ENCODE results near the gene PPP1R11. TPM values are rescaled to one million over a fixed set of nuclear protein-coding genes. Genes with fewer than 3 reads are reported as not detected.

PPP1R11 gene
- total and polyA plus RNA-seq, 2 experiments from 2014 or later, result 19.6 to 26.6 TPM

GRCh38 chr6:30020626-30021025, 46.4 kb upstream of the PPP1R11 start (continued):
- no peak for TF ChIP-seq ZNF462 (CRISPR knock-in tag; IDR thresholded peaks at IDR 0.05)
- TF ChIP-seq EZH2phosphoT487 (IDR thresholded peaks at IDR 0.05; ENCODE audit: unreplicated experiment), result no peak
- TF ChIP-seq JUNB (IDR thresholded peaks at IDR 0.05; ENCODE audit: unreplicated experiment), result no peak
- TF ChIP-seq STAT1 (IDR thresholded peaks at IDR 0.05; ENCODE audit: unreplicated experiment), result no peak
- TF ChIP-seq CTCF (conservative IDR thresholded peaks at IDR 0.05; ENCODE audit: low read depth in 2 of 2), result no peak

- Histone ChIP-seq H2AFZ (no peak overlapping the region), H4K20me1 (replicated peaks; ENCODE audit: insufficient read depth) (no peaks in the 10 kb centered on the region), H3K27ac (ENCODE audit: low read depth) (no peak overlapping the region), H3K36me3 (ENCODE audit: insufficient read depth) (no peaks in the 10 kb centered on the region), H3K27me3 (ENCODE audit: insufficient read depth) (no peaks in the 10 kb centered on the region), H3F3A (replicated peaks; ENCODE audit: low read depth) (no peaks in the 10 kb centered on the region), H3K4me3 (no peak overlapping the region), H3K4me2 (no peak overlapping the region), H3K79me2 (replicated peaks; ENCODE audit: insufficient read depth) (no peaks in the 10 kb centered on the region), H3K4me1 (ENCODE audit: insufficient read depth) (no peaks in the 10 kb centered on the region), H3K9me2 (ENCODE audit: insufficient read depth) (no peaks in the 10 kb centered on the region)
- H3K4me1 Mint-ChIP-seq, result no peaks in the 10 kb centered on the region
- no peaks in the 10 kb centered on the region for H3K36me3 Mint-ChIP-seq (ENCODE audit: low read depth)
- DNase-seq (ENCODE audit: low spot score), result no peak
- no peak overlapping the region for H3K27ac Mint-ChIP-seq
- no peaks in the 10 kb centered on the region for H3K27me3 Mint-ChIP-seq (ENCODE audit: insufficient read depth, low read depth, poor library complexity)
- H3K4me3 Mint-ChIP-seq, result no peak overlapping the region
- H3K9me3 Mint-ChIP-seq, result no peaks in the 10 kb centered on the region
- ATAC-seq, result no peak
- TF ChIP-seq ZNF114 (CRISPR knock-in tag; IDR thresholded peaks at IDR 0.05) (no peak), CREB1 (CRISPR knock-in tag; IDR thresholded peaks at IDR 0.05; ENCODE audit: low read depth) (no peak)
- TF ChIP-seq, protein P1, sequence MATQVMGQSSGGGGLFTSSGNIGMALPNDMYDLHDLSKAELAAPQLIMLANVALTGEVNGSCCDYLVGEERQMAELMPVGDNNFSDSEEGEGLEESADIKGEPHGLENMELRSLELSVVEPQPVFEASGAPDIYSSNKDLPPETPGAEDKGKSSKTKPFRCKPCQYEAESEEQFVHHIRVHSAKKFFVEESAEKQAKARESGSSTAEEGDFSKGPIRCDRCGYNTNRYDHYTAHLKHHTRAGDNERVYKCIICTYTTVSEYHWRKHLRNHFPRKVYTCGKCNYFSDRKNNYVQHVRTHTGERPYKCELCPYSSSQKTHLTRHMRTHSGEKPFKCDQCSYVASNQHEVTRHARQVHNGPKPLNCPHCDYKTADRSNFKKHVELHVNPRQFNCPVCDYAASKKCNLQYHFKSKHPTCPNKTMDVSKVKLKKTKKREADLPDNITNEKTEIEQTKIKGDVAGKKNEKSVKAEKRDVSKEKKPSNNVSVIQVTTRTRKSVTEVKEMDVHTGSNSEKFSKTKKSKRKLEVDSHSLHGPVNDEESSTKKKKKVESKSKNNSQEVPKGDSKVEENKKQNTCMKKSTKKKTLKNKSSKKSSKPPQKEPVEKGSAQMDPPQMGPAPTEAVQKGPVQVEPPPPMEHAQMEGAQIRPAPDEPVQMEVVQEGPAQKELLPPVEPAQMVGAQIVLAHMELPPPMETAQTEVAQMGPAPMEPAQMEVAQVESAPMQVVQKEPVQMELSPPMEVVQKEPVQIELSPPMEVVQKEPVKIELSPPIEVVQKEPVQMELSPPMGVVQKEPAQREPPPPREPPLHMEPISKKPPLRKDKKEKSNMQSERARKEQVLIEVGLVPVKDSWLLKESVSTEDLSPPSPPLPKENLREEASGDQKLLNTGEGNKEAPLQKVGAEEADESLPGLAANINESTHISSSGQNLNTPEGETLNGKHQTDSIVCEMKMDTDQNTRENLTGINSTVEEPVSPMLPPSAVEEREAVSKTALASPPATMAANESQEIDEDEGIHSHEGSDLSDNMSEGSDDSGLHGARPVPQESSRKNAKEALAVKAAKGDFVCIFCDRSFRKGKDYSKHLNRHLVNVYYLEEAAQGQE (IDR thresholded peaks at IDR 0.05; ENCODE audit: unreplicated experiment), result no peak
Measured at GRCh38 chr6:30022189-30022588, 44.8 kb upstream of the PPP1R11 start.
